Progenitor cell of endocrine pancreas (in vitro differentiated cells): ENCODE results near the gene ARFIP1. TPM values are rescaled to one million over a fixed set of nuclear protein-coding genes. Genes with fewer than 3 reads are reported as not detected.
"Not testable (repeated sequence)": the region's sequence is repeated elsewhere in the genome, so short reads cannot be mapped to it uniquely, and the experiment has no call there.

ENCODE experiments used
- DNase-seq: peaks from one replicate; pipeline ENCODE4 v3.0.0; 2021; ENCODE audit warnings: low spot score; ENCODE audit not compliant: unreplicated experiment
- H3K27ac Mint-ChIP-seq: 2 replicates; pipeline ENCODE4 v1.8.0; 2021; ENCODE audit warnings: mild to moderate bottlenecking, moderate library complexity, mixed read lengths
- H3K27me3 Mint-ChIP-seq: 2 replicates; pipeline ENCODE4 v1.8.0; 2021; ENCODE audit warnings: mixed read lengths
- H3K36me3 Mint-ChIP-seq: 2 replicates; pipeline ENCODE4 v1.8.0; 2022; ENCODE audit warnings: mixed read lengths; ENCODE audit not compliant: insufficient read depth
- H3K4me1 Mint-ChIP-seq: 2 replicates; pipeline ENCODE4 v1.8.0; 2021; ENCODE audit warnings: low read depth, mixed read lengths
- H3K4me3 Mint-ChIP-seq: 2 replicates; pipeline ENCODE4 v1.8.0; 2021; ENCODE audit warnings: low read depth, mild to moderate bottlenecking, moderate library complexity, mixed read lengths
- H3K9me3 Mint-ChIP-seq: 2 replicates; pipeline ENCODE4 v1.8.0; 2021; ENCODE audit warnings: low read depth, mixed read lengths
- CTCF ChIP-seq: fragments of 200-600 bp; sonication (generic); IDR thresholded peaks from one replicate; pipeline ENCODE4 v1.5.0; 2021; ENCODE audit warnings: antibody characterized with exemption, mild to moderate bottlenecking; ENCODE audit not compliant: unreplicated experiment
- total RNA-seq: library from RNA; stranded (reverse); gene quantifications from 2 replicates; pipeline ENCODE4 v1.2.1, GENCODE V29; 2021

Gene ARFIP1
- total RNA-seq, 1 donor from 2014 or later, result 31.7 TPM

GRCh38 chr4:152892974-152893373, 113.2 kb downstream of the ARFIP1 start:
- Mint-ChIP-seq H3K27me3 (no peaks in the 10 kb centered on the region), H3K4me1 (peaks cover 9% of the 10 kb centered on the region), H3K9me3 (no peaks in the 10 kb centered on the region), H3K4me3 (no peak overlapping the region), H3K36me3 (peaks cover 27% of the 10 kb centered on the region), H3K27ac (peak overlapping the region; percentile 89)
- no peak for TF ChIP-seq CTCF
- DNase-seq, result no peak

GRCh38 chr4:152894673-152895072, 114.9 kb downstream of the ARFIP1 start:
- peaks cover 9% of the 10 kb centered on the region for H3K4me1 Mint-ChIP-seq
- TF ChIP-seq CTCF, result no peak
- H3K9me3 Mint-ChIP-seq, result no peaks in the 10 kb centered on the region
- no peak overlapping the region for H3K4me3 Mint-ChIP-seq
- H3K27me3 Mint-ChIP-seq, result no peaks in the 10 kb centered on the region
- peaks cover 30% of the 10 kb centered on the region for H3K36me3 Mint-ChIP-seq
- no peak for DNase-seq
- no peak overlapping the region for H3K27ac Mint-ChIP-seq

GRCh38 chr4:152896811-152897210, 117.1 kb downstream of the ARFIP1 start:
- no peak for TF ChIP-seq CTCF

GRCh38 chr4:152898133-152898532, 118.4 kb downstream of the ARFIP1 start:
- not testable (repeated sequence) for H3K27me3 Mint-ChIP-seq, DNase-seq, H3K4me1 Mint-ChIP-seq, H3K9me3 Mint-ChIP-seq, H3K27ac Mint-ChIP-seq, H3K4me3 Mint-ChIP-seq
- H3K36me3 Mint-ChIP-seq, result peaks cover 13% of the 10 kb centered on the region

More at GRCh38 chr4:152896811-152897210, 117.1 kb downstream of the ARFIP1 start:
- Mint-ChIP-seq H3K27ac (no peak overlapping the region), H3K4me1 (peaks cover 10% of the 10 kb centered on the region), H3K27me3 (no peaks in the 10 kb centered on the region), H3K9me3 (no peaks in the 10 kb centered on the region), H3K36me3 (peaks cover 22% of the 10 kb centered on the region), H3K4me3 (no peak overlapping the region)
- no peak for DNase-seq

GRCh38 chr4:152898606-152899005, 118.9 kb downstream of the ARFIP1 start:
- peaks cover 13% of the 10 kb centered on the region for H3K36me3 Mint-ChIP-seq
- no peaks in the 10 kb centered on the region for H3K27me3 Mint-ChIP-seq
- no peak for DNase-seq
- H3K27ac Mint-ChIP-seq, result no peak overlapping the region
- peaks cover 4% of the 10 kb centered on the region for H3K4me1 Mint-ChIP-seq
- no peaks in the 10 kb centered on the region for H3K9me3 Mint-ChIP-seq
- TF ChIP-seq CTCF, result no peak
- H3K4me3 Mint-ChIP-seq, result no peak overlapping the region

- Mint-ChIP-seq H3K4me1 (peaks cover 6% of the 10 kb centered on the region), H3K27me3 (no peaks in the 10 kb centered on the region), H3K9me3 (peaks cover 4% of the 10 kb centered on the region), H3K4me3 (no peak overlapping the region), H3K27ac (no peak overlapping the region), H3K36me3 (peaks cover 15% of the 10 kb centered on the region)
- DNase-seq, result no peak
- TF ChIP-seq CTCF, result no peak
These were observed 120.6 kb downstream of the ARFIP1 start for GRCh38 chr4:152900395-152900794.
